ENCODE data around the gene TUB. TPM values are rescaled to one million over a fixed set of nuclear protein-coding genes. Genes with fewer than 3 reads are reported as not detected.

Gene TUB
- polyA plus RNA-seq, 4 donors: 0.54 to 8.8 (median 3.5) TPM; not detected in 1

GRCh38 chr11:8095371-8095770 lies 14.4 kb downstream of the TUB start:
- H3K36me3 ChIP-seq (ENCODE audit: control insufficient read depth in 3 of 3, insufficient read depth in 2 of 3, low read depth in 1 of 3, low read length in 3 of 3): peaks cover 0 to 53% (median 0%) of the 10 kb centered on the region in 3 donors
- WGBS, 3 donors: 66 to 75% (median 71%) methylated on average over 11 to 12 of the region's 12 CpGs
- no peak overlapping the region for H3K4me3 ChIP-seq (ENCODE audit: low read depth in 1 of 3, low read length in 3 of 3)
- no peak for DNase-seq
- H3K27me3 ChIP-seq (ENCODE audit: control insufficient read depth in 3 of 3, insufficient read depth in 3 of 3, low read length in 3 of 3): no peaks in the 10 kb centered on the region
- no peak for FAIRE-seq
- H3K9me3 ChIP-seq (ENCODE audit: control insufficient read depth in 2 of 2, insufficient read depth in 1 of 2, low read depth in 1 of 2, low read length in 1 of 2): peaks cover 0 to 7% of the 10 kb centered on the region in 2 donors
- H3K4me1 ChIP-seq (ENCODE audit: control insufficient read depth in 3 of 3, insufficient read depth in 2 of 3, low read depth in 1 of 3, low read length in 2 of 3): peaks cover 0 to 25% (median 5%) of the 10 kb centered on the region in 3 donors
- no peak overlapping the region for H3K27ac ChIP-seq (ENCODE audit: low read depth in 1 of 3, low read length in 2 of 3)

GRCh38 chr11:8095806-8096522 lies 15.0 kb downstream of the TUB start:
- no peaks in the 10 kb centered on the region for H3K27me3 ChIP-seq (ENCODE audit: control insufficient read depth in 3 of 3, insufficient read depth in 3 of 3, low read length in 3 of 3)
- H3K4me1 ChIP-seq (ENCODE audit: control insufficient read depth in 3 of 3, insufficient read depth in 2 of 3, low read depth in 1 of 3, low read length in 2 of 3): peaks cover 0 to 25% (median 5%) of the 10 kb centered on the region in 3 donors
- H3K36me3 ChIP-seq (ENCODE audit: control insufficient read depth in 3 of 3, insufficient read depth in 2 of 3, low read depth in 1 of 3, low read length in 3 of 3): peaks cover 0 to 55% (median 0%) of the 10 kb centered on the region in 3 donors
- WGBS, 3 donors: 79 to 82% (median 80%) methylated on average over 5 of the region's 5 CpGs
- no peak for DNase-seq
- no peak overlapping the region for H3K4me3 ChIP-seq (ENCODE audit: low read depth in 1 of 3, low read length in 3 of 3)
- no peak overlapping the region for H3K27ac ChIP-seq (ENCODE audit: low read depth in 1 of 3, low read length in 2 of 3)
- FAIRE-seq: no peak
- H3K9me3 ChIP-seq (ENCODE audit: control insufficient read depth in 2 of 2, insufficient read depth in 1 of 2, low read depth in 1 of 2, low read length in 1 of 2): peaks cover 0 to 7% of the 10 kb centered on the region in 2 donors

GRCh38 chr11:8096575-8096974 lies 15.6 kb downstream of the TUB start:
- 70 to 72% (median 71%) methylated on average over 6 of the region's 6 CpGs for WGBS, 3 donors
- Histone ChIP-seq H3K27me3 (ENCODE audit: control insufficient read depth in 3 of 3, insufficient read depth in 3 of 3, low read length in 3 of 3) (no peaks in the 10 kb centered on the region), H3K36me3 (ENCODE audit: control insufficient read depth in 3 of 3, insufficient read depth in 2 of 3, low read depth in 1 of 3, low read length in 3 of 3) (peaks cover 0 to 59% (median 0%) of the 10 kb centered on the region in 3 donors), H3K9me3 (ENCODE audit: control insufficient read depth in 2 of 2, insufficient read depth in 1 of 2, low read depth in 1 of 2, low read length in 1 of 2) (peaks cover 0 to 7% of the 10 kb centered on the region in 2 donors), H3K27ac (ENCODE audit: low read depth in 1 of 3, low read length in 2 of 3) (no peak overlapping the region), H3K4me1 (ENCODE audit: control insufficient read depth in 3 of 3, insufficient read depth in 2 of 3, low read depth in 1 of 3, low read length in 2 of 3) (peaks cover 0 to 25% (median 5%) of the 10 kb centered on the region in 3 donors), H3K4me3 (ENCODE audit: low read depth in 1 of 3, low read length in 3 of 3) (no peak overlapping the region)
- no peak for DNase-seq
- FAIRE-seq: no peak

- DNase-seq: no peak
- Histone ChIP-seq H3K27ac (ENCODE audit: low read depth in 1 of 3, low read length in 2 of 3) (no peak overlapping the region), H3K4me1 (ENCODE audit: control insufficient read depth in 3 of 3, insufficient read depth in 2 of 3, low read depth in 1 of 3, low read length in 2 of 3) (peaks cover 0 to 25% (median 5%) of the 10 kb centered on the region in 3 donors), H3K9me3 (ENCODE audit: control insufficient read depth in 2 of 2, insufficient read depth in 1 of 2, low read depth in 1 of 2, low read length in 1 of 2) (peaks cover 0 to 5% of the 10 kb centered on the region in 2 donors), H3K4me3 (ENCODE audit: low read depth in 1 of 3, low read length in 3 of 3) (no peak overlapping the region), H3K27me3 (ENCODE audit: control insufficient read depth in 3 of 3, insufficient read depth in 3 of 3, low read length in 3 of 3) (no peaks in the 10 kb centered on the region), H3K36me3 (ENCODE audit: control insufficient read depth in 3 of 3, insufficient read depth in 2 of 3, low read depth in 1 of 3, low read length in 3 of 3) (peaks cover 0 to 63% (median 2%) of the 10 kb centered on the region in 3 donors)
- WGBS, 3 donors: 87 to 94% (median 91%) methylated on average over 8 of the region's 8 CpGs
- FAIRE-seq: no peak
These were observed 16.1 kb downstream of the TUB start for GRCh38 chr11:8097062-8097461.

GRCh38 chr11:8097468-8097867 lies 16.5 kb downstream of the TUB start:
- Histone ChIP-seq H3K36me3 (ENCODE audit: control insufficient read depth in 3 of 3, insufficient read depth in 2 of 3, low read depth in 1 of 3, low read length in 3 of 3) (peaks cover 0 to 65% (median 2%) of the 10 kb centered on the region in 3 donors), H3K9me3 (ENCODE audit: control insufficient read depth in 2 of 2, insufficient read depth in 1 of 2, low read depth in 1 of 2, low read length in 1 of 2) (peaks cover 0 to 1% of the 10 kb centered on the region in 2 donors), H3K27ac (ENCODE audit: low read depth in 1 of 3, low read length in 2 of 3) (no peak overlapping the region), H3K4me3 (ENCODE audit: low read depth in 1 of 3, low read length in 3 of 3) (no peak overlapping the region), H3K27me3 (ENCODE audit: control insufficient read depth in 3 of 3, insufficient read depth in 3 of 3, low read length in 3 of 3) (no peaks in the 10 kb centered on the region), H3K4me1 (ENCODE audit: control insufficient read depth in 3 of 3, insufficient read depth in 2 of 3, low read depth in 1 of 3, low read length in 2 of 3) (peaks cover 0 to 25% (median 5%) of the 10 kb centered on the region in 3 donors)
- DNase-seq (no peak), FAIRE-seq (no peak)
- WGBS, 3 donors: 90 to 91% (median 91%) methylated on average over 9 of the region's 9 CpGs

GRCh38 chr11:8097926-8098325 lies 16.9 kb downstream of the TUB start:
- H3K4me1 ChIP-seq (ENCODE audit: control insufficient read depth in 3 of 3, insufficient read depth in 2 of 3, low read depth in 1 of 3, low read length in 2 of 3): peaks cover 0 to 20% (median 5%) of the 10 kb centered on the region in 3 donors
- no peak overlapping the region for H3K27ac ChIP-seq (ENCODE audit: low read depth in 1 of 3, low read length in 2 of 3)
- DNase-seq (no peak), FAIRE-seq (no peak)
- H3K36me3 ChIP-seq (ENCODE audit: control insufficient read depth in 3 of 3, insufficient read depth in 2 of 3, low read depth in 1 of 3, low read length in 3 of 3): peaks cover 0 to 65% (median 2%) of the 10 kb centered on the region in 3 donors
- H3K27me3 ChIP-seq (ENCODE audit: control insufficient read depth in 3 of 3, insufficient read depth in 3 of 3, low read length in 3 of 3): no peaks in the 10 kb centered on the region
- no peak overlapping the region for H3K4me3 ChIP-seq (ENCODE audit: low read depth in 1 of 3, low read length in 3 of 3)
- 54 to 92% (median 78%) methylated on average over 2 of the region's 2 CpGs for WGBS, 3 donors
- H3K9me3 ChIP-seq (ENCODE audit: control insufficient read depth in 2 of 2, insufficient read depth in 1 of 2, low read depth in 1 of 2, low read length in 1 of 2): no peaks in the 10 kb centered on the region

GRCh38 chr11:8098361-8098760 lies 17.4 kb downstream of the TUB start:
- FAIRE-seq (no peak), DNase-seq (no peak)
- no peaks in the 10 kb centered on the region for H3K9me3 ChIP-seq (ENCODE audit: control insufficient read depth in 2 of 2, insufficient read depth in 1 of 2, low read depth in 1 of 2, low read length in 1 of 2)
- no peak overlapping the region for H3K4me3 ChIP-seq (ENCODE audit: low read depth in 1 of 3, low read length in 3 of 3)
- H3K36me3 ChIP-seq (ENCODE audit: control insufficient read depth in 3 of 3, insufficient read depth in 2 of 3, low read depth in 1 of 3, low read length in 3 of 3): peaks cover 0 to 62% (median 2%) of the 10 kb centered on the region in 3 donors
- no peak overlapping the region for H3K27ac ChIP-seq (ENCODE audit: low read depth in 1 of 3, low read length in 2 of 3)
- H3K4me1 ChIP-seq (ENCODE audit: control insufficient read depth in 3 of 3, insufficient read depth in 2 of 3, low read depth in 1 of 3, low read length in 2 of 3): peaks cover 0 to 16% (median 3%) of the 10 kb centered on the region in 3 donors
- H3K27me3 ChIP-seq (ENCODE audit: control insufficient read depth in 3 of 3, insufficient read depth in 3 of 3, low read length in 3 of 3): no peaks in the 10 kb centered on the region
- 57 to 75% (median 64%) methylated on average over 4 of the region's 4 CpGs for WGBS, 3 donors

- peaks cover 0 to 11% (median 3%) of the 10 kb centered on the region in 3 donors for H3K4me1 ChIP-seq (ENCODE audit: control insufficient read depth in 3 of 3, insufficient read depth in 2 of 3, low read depth in 1 of 3, low read length in 2 of 3)
- H3K36me3 ChIP-seq (ENCODE audit: control insufficient read depth in 3 of 3, insufficient read depth in 2 of 3, low read depth in 1 of 3, low read length in 3 of 3): peaks cover 0 to 64% (median 2%) of the 10 kb centered on the region in 3 donors
- H3K9me3 ChIP-seq (ENCODE audit: control insufficient read depth in 2 of 2, insufficient read depth in 1 of 2, low read depth in 1 of 2, low read length in 1 of 2): no peaks in the 10 kb centered on the region
- 78 to 80% (median 79%) methylated on average over 6 of the region's 6 CpGs for WGBS, 3 donors
- H3K27ac ChIP-seq (ENCODE audit: low read depth in 1 of 3, low read length in 2 of 3): no peak overlapping the region
- FAIRE-seq (no peak), DNase-seq (no peak)
- no peak overlapping the region for H3K4me3 ChIP-seq (ENCODE audit: low read depth in 1 of 3, low read length in 3 of 3)
- no peaks in the 10 kb centered on the region for H3K27me3 ChIP-seq (ENCODE audit: control insufficient read depth in 3 of 3, insufficient read depth in 3 of 3, low read length in 3 of 3)
These were observed 17.9 kb downstream of the TUB start for GRCh38 chr11:8098879-8099278.

Measured in small intestine (tissue), 7 donors.